GM12873 (cell line): ENCODE data around the gene SH3RF1.

Experiments used
- CTCF ChIP-seq: IDR thresholded peaks from 2 replicates; pipeline ENCODE4 v1.5.1; 2012; ENCODE audit warnings: low read depth, mild to moderate bottlenecking, moderate library complexity, low read length, control low read depth; ENCODE audit not compliant: insufficient read depth; ENCODE audit errors: missing control alignments

SH3RF1 gene

GRCh38 chr4:169201222-169202144 is 69.3 kb downstream of the SH3RF1 start:
- TF ChIP-seq CTCF, result no peak

- TF ChIP-seq CTCF, result no peak
Observed at GRCh38 chr4:169200361-169201030, 70.3 kb downstream of the SH3RF1 start.

GRCh38 chr4:169199184-169199583 is 71.6 kb downstream of the SH3RF1 start:
- no peak for TF ChIP-seq CTCF

- TF ChIP-seq CTCF, result no peak
Observed at GRCh38 chr4:169198167-169198566, 72.6 kb downstream of the SH3RF1 start.

GRCh38 chr4:169195032-169195431 is 75.7 kb downstream of the SH3RF1 start:
- TF ChIP-seq CTCF, result no peak

GRCh38 chr4:169189372-169189771 is 81.4 kb downstream of the SH3RF1 start:
- TF ChIP-seq CTCF, result no peak

- TF ChIP-seq CTCF, result no peak
Observed at GRCh38 chr4:169188204-169188603, 82.6 kb downstream of the SH3RF1 start.
